Measurements from ENCODE around the gene PTPN5.

DNA sequence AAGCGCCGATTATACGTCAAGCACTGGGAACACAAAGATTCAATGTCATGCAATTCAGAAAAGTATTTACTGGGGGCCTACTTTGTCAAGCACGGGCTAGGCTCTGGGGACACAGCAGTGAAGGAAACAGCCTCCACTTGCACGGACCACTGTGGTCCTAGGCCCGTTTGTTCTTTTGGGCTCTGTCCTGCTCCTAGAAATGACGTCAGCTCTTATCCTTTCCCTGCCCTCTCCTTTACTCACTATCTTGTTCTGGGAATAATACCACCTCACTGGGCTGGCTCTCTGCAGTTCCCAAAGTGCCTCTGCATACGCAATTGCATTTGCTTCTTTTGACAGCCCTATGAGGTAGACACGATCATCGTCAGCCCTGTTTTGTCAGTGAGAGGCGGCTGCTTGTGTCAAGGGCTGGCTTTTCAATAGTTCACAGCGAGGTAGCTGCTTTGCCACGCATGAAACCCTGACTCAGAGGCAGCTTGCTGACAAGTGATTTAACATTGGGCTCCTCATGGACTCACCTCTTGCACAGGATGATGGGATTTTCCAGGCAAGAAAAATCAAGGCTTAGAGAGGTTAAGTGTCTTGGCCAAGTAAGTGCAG, 42.7 kb downstream of the PTPN5 start:
- TF ChIP-seq, protein P1, sequence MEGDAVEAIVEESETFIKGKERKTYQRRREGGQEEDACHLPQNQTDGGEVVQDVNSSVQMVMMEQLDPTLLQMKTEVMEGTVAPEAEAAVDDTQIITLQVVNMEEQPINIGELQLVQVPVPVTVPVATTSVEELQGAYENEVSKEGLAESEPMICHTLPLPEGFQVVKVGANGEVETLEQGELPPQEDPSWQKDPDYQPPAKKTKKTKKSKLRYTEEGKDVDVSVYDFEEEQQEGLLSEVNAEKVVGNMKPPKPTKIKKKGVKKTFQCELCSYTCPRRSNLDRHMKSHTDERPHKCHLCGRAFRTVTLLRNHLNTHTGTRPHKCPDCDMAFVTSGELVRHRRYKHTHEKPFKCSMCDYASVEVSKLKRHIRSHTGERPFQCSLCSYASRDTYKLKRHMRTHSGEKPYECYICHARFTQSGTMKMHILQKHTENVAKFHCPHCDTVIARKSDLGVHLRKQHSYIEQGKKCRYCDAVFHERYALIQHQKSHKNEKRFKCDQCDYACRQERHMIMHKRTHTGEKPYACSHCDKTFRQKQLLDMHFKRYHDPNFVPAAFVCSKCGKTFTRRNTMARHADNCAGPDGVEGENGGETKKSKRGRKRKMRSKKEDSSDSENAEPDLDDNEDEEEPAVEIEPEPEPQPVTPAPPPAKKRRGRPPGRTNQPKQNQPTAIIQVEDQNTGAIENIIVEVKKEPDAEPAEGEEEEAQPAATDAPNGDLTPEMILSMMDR (IDR thresholded peaks at IDR 0.05 in 4 of 5, conservative IDR thresholded peaks at IDR 0.05 in 1 of 5): no peak
- no peak for TF ChIP-seq POLR2A (IDR thresholded peaks at IDR 0.05)
